GM21381 (cell line): ENCODE results near the gene CTXND2.
"Not testable (repeated sequence)": the region's sequence is repeated elsewhere in the genome, so short reads cannot be mapped to it uniquely, and the experiment has no call there.

Experiments
- ATAC-seq: cut with Tn5 transposase; IDR thresholded peaks from one replicate; pipeline ENCODE4 v1.9.1; 2021; ENCODE audit warnings: mild to moderate bottlenecking, moderate library complexity; ENCODE audit not compliant: unreplicated experiment

CTXND2 gene

GRCh38 chr1:150890033-150890416 is 3.1 kb downstream of the CTXND2 start:
- ATAC-seq: peak; percentile 58

- no peak for ATAC-seq
Measured at GRCh38 chr1:150893336-150893913, 6.5 kb downstream of the CTXND2 start.

- no peak for ATAC-seq
Measured at GRCh38 chr1:150895618-150896017, 8.7 kb downstream of the CTXND2 start.

- not testable (repeated sequence) for ATAC-seq
Measured at GRCh38 chr1:150899795-150900194, 12.9 kb downstream of the CTXND2 start.

GRCh38 chr1:150902346-150902745 is 15.4 kb downstream of the CTXND2 start:
- no peak for ATAC-seq

- ATAC-seq: no peak
Measured at GRCh38 chr1:150902751-150903150, 15.8 kb downstream of the CTXND2 start.

- no peak for ATAC-seq
Measured at GRCh38 chr1:150905301-150905700, 18.4 kb downstream of the CTXND2 start.

GRCh38 chr1:150906329-150906728 is 19.4 kb downstream of the CTXND2 start:
- no peak for ATAC-seq

- ATAC-seq: no peak
Measured at GRCh38 chr1:150906813-150907212, 19.9 kb downstream of the CTXND2 start.

GRCh38 chr1:150909585-150910180 is 22.7 kb downstream of the CTXND2 start:
- no peak for ATAC-seq

GRCh38 chr1:150912623-150913022 is 25.7 kb downstream of the CTXND2 start:
- no peak for ATAC-seq

GRCh38 chr1:150917387-150917786 is 30.5 kb downstream of the CTXND2 start:
- no peak for ATAC-seq

- ATAC-seq: peak; percentile 37
Measured at GRCh38 chr1:150922519-150922975, 35.6 kb downstream of the CTXND2 start.

GRCh38 chr1:150925080-150925479 is 38.1 kb downstream of the CTXND2 start:
- no peak for ATAC-seq

GRCh38 chr1:150926097-150926741 is 39.3 kb downstream of the CTXND2 start, which contains the start of gene SETDB1:
Gene SETDB1 (plus strand): TSS chr1:150926363. CDS start chr1:150927715, 1,352 bp downstream.
- peak; percentile 87 for ATAC-seq

- ATAC-seq: no peak
Measured at GRCh38 chr1:150927624-150928023, 40.7 kb downstream of the CTXND2 start.

- no peak for ATAC-seq
Measured at GRCh38 chr1:150928286-150928685, 41.4 kb downstream of the CTXND2 start.

GRCh38 chr1:150928775-150929174 is 41.8 kb downstream of the CTXND2 start:
- ATAC-seq: not testable (repeated sequence)

- ATAC-seq: no peak
Measured at GRCh38 chr1:150931773-150932172, 44.8 kb downstream of the CTXND2 start.

GRCh38 chr1:150944856-150945255 is 57.9 kb downstream of the CTXND2 start:
- no peak for ATAC-seq

- no peak for ATAC-seq
Measured at GRCh38 chr1:150954708-150955107, 67.8 kb downstream of the CTXND2 start.

GRCh38 chr1:150955280-150955679 is 68.3 kb downstream of the CTXND2 start:
- no peak for ATAC-seq
